Endothelial cell of umbilical vein (primary cell): Measurements from ENCODE around the gene RPS8. TPM values are rescaled to one million over a fixed set of nuclear protein-coding genes. Genes with fewer than 3 reads are reported as not detected.
A peak's percentile ranks its signal among the peaks of the same experiment; 100 is the strongest.

ENCODE experiments used
- BruUV-seq: library from RNA; stranded (reverse); fragments of 400-500 nt; replicated peaks from 2 replicates; lab custom pipeline; 2021; lab: Mats Ljungman, UMichigan
- CTCF ChIA-PET: fragments of 300-600, 350-600 bp; sonication (Branson Sonifier 250); formaldehyde crosslinking; loops from one replicate; lab custom pipeline; 2021; ENCODE audit warnings: antibody characterized with exemption, inconsistent platforms; lab: Charles Lee
- POLR2A ChIA-PET: fragments of 300-600, 350-600 bp; sonication (Branson Sonifier 250); formaldehyde crosslinking; loops from one replicate; lab custom pipeline; 2021; ENCODE audit warnings: antibody characterized with exemption, inconsistent platforms; lab: Charles Lee
- DNase-seq: peaks from one replicate; pipeline ENCODE4 v3.0.0-alpha.2; 2011; ENCODE audit warnings: low read depth, low spot score
- FAIRE-seq: peaks from 2 replicates; lab custom pipeline; 2011; peaks lifted over from hg19 to GRCh38; lab: Jason Lieb, UNC
- H2AFZ ChIP-seq: 2 replicates; pipeline ENCODE4 v1.6.0; 2012; ENCODE audit warnings: low read depth, low read length, control low read depth, inconsistent platforms
- H3K27ac ChIP-seq: 2 replicates; pipeline ENCODE4 v1.5.1; 2011; ENCODE audit warnings: low read depth, mild to moderate bottlenecking, control low read depth, low read length, moderate library complexity; ENCODE audit not compliant: insufficient read depth
- H3K27me3 ChIP-seq, 2 experiments: 2 replicates each; pipeline versions ENCODE4 v1.6.0 to v1.6.1; 2011; ENCODE audit warnings: low read length in 2 of 2, mixed read lengths in 1 of 2; ENCODE audit not compliant: control insufficient read depth in 2 of 2, insufficient read depth in 2 of 2
- H3K36me3 ChIP-seq, 2 experiments: 2 replicates in 1 of 2; 3 replicates in 1 of 2; pipeline ENCODE4 v1.5.1; 2011; ENCODE audit warnings: low read length in 2 of 2, mild to moderate bottlenecking in 1 of 2, moderate library complexity in 1 of 2; ENCODE audit not compliant: control insufficient read depth in 2 of 2, insufficient read depth in 2 of 2; ENCODE audit errors: extremely low read depth in 1 of 2
- H3K4me1 ChIP-seq: 3 replicates; pipeline ENCODE4 v1.5.1; 2011; ENCODE audit warnings: mild to moderate bottlenecking, low read length; ENCODE audit not compliant: control insufficient read depth, insufficient read depth; ENCODE audit errors: extremely low read depth
- H3K4me2 ChIP-seq: 2 replicates; pipeline ENCODE4 v1.6.1; 2011; ENCODE audit warnings: low read length, control low read depth, mixed read lengths; ENCODE audit not compliant: insufficient read depth
- H3K4me3 ChIP-seq, 3 experiments: fragments of 200-600 bp in 1 of 3; sonication (generic), shearing (Covaris generic) in 1 of 3; replicated peaks in 1 of 3; 2 replicates each; pipeline ENCODE4 v1.5.1; 2011 to 2016; ENCODE audit warnings: control low read depth in 3 of 3, low read length in 3 of 3, mild to moderate bottlenecking in 2 of 3, inconsistent platforms in 1 of 3, low read depth in 1 of 3, moderate library complexity in 1 of 3; ENCODE audit not compliant: insufficient read depth in 1 of 3
- H3K79me2 ChIP-seq: 2 replicates; pipeline ENCODE4 v1.6.0; 2012; ENCODE audit warnings: low read length, inconsistent platforms; ENCODE audit not compliant: control insufficient read depth, insufficient read depth
- H3K9ac ChIP-seq: replicated peaks from 2 replicates; pipeline ENCODE3; 2011; ENCODE audit warnings: low read length, control low read depth; ENCODE audit not compliant: insufficient read depth; ENCODE audit errors: extremely low read depth
- H3K9me1 ChIP-seq: replicated peaks from 3 replicates; pipeline ENCODE4 v1.6.0; 2011; ENCODE audit warnings: mild to moderate bottlenecking, low read length; ENCODE audit not compliant: control insufficient read depth, insufficient read depth; ENCODE audit errors: extremely low read depth
- H3K9me3 ChIP-seq: replicated peaks from 2 replicates; pipeline ENCODE4 v1.5.1; 2012; ENCODE audit warnings: low read length, inconsistent platforms; ENCODE audit not compliant: control insufficient read depth, insufficient read depth
- H4K20me1 ChIP-seq: replicated peaks from 2 replicates; pipeline ENCODE3; 2011; ENCODE audit warnings: mild to moderate bottlenecking, low read length; ENCODE audit not compliant: control insufficient read depth, insufficient read depth; ENCODE audit errors: extremely low read depth
- EZH2 ChIP-seq: IDR thresholded peaks from 2 replicates; pipeline ENCODE4 v1.6.1; 2012; ENCODE audit warnings: borderline replicate concordance, low read depth, mild to moderate bottlenecking, moderate library complexity, low read length, inconsistent platforms; ENCODE audit not compliant: severe bottlenecking
- FOS ChIP-seq: IDR thresholded peaks from 2 replicates; pipeline ENCODE4 v1.6.1; 2011; ENCODE audit warnings: mild to moderate bottlenecking, low read length, moderate library complexity, borderline replicate concordance; ENCODE audit not compliant: insufficient read depth
- GATA2 ChIP-seq: IDR thresholded peaks from 2 replicates; pipeline ENCODE4 v1.7.0; 2011; ENCODE audit warnings: low read depth, mild to moderate bottlenecking, moderate library complexity, mixed read lengths, low read length; ENCODE audit not compliant: insufficient read length, insufficient read depth
- JUN ChIP-seq: IDR thresholded peaks from 2 replicates; pipeline ENCODE4 v1.6.1; 2011; ENCODE audit warnings: borderline replicate concordance, low read depth; ENCODE audit not compliant: insufficient read length, insufficient read depth
- MYC ChIP-seq: IDR thresholded peaks from one replicate; pipeline ENCODE4 v1.6.1; 2011; ENCODE audit warnings: mild to moderate bottlenecking, low read depth, low read length
- POLR2A ChIP-seq: IDR thresholded peaks from 2 replicates; pipeline ENCODE4 v1.6.1; 2012; ENCODE audit warnings: low read depth, mild to moderate bottlenecking, control low read depth, low read length
- POLR2AphosphoS5 ChIP-seq: IDR thresholded peaks from 2 replicates; pipeline ENCODE4 v1.6.1; 2012; ENCODE audit warnings: low read depth, mild to moderate bottlenecking, control low read depth, low read length, moderate library complexity; ENCODE audit not compliant: insufficient read depth
- dilution Hi-C: fragments of 300-500 bp; cut with MboI; formaldehyde crosslinking; loops from one replicate; pipeline ENCODE4 v1.15.0; 2019; ENCODE audit warnings: low sequenced_read_pairs; ENCODE audit not compliant: extremely low pct_ligation_motif_present
- intact Hi-C: fragments of 100-400 bp; cut with micrococcal nuclease; formaldehyde crosslinking; loops from one replicate; pipeline ENCODE4 v1.10.0; 2022
- polyA plus RNA-seq, 4 experiments: library from polyadenylated mRNA; depleted of rRNA in 3 of 4; stranded (reverse) in 3 of 4; unstranded in 1 of 4; fragments of >200 nt; gene quantifications; 2 replicates each; pipeline versions ENCODE4 v1.2.1 to v1.2.3, GENCODE V29; 2011 to 2012; ENCODE audit warnings: missing spikeins in 1 of 4
- total RNA-seq: library from RNA; stranded (reverse); gene quantifications from 2 replicates; pipeline ENCODE4 v1.2.3, GENCODE V29; 2021
- TF ChIP-seq, protein P1 (sequence below): IDR thresholded peaks from 2 replicates; pipeline ENCODE4 v1.6.1; 2011; ENCODE audit not compliant: insufficient read depth, insufficient read length
- TF ChIP-seq, protein P2 (sequence below), 2 donors: IDR thresholded peaks; 1 replicate in 1 of 2; 2 replicates in 1 of 2; pipeline ENCODE4 v1.5.1; 2011; ENCODE audit warnings: low read length in 2 of 2, mild to moderate bottlenecking in 2 of 2, moderate library complexity in 2 of 2, control low read depth in 1 of 2, inconsistent platforms in 1 of 2, low read depth in 1 of 2; ENCODE audit not compliant: insufficient read depth in 1 of 2; ENCODE audit errors: extremely low read depth in 1 of 2

RPS8 gene
- total and polyA plus RNA-seq, 2 donors (not counting 3 experiments of a cell fraction or from before 2014, with no cell fraction given), result 1,842 to 2,306 TPM

DNA sequence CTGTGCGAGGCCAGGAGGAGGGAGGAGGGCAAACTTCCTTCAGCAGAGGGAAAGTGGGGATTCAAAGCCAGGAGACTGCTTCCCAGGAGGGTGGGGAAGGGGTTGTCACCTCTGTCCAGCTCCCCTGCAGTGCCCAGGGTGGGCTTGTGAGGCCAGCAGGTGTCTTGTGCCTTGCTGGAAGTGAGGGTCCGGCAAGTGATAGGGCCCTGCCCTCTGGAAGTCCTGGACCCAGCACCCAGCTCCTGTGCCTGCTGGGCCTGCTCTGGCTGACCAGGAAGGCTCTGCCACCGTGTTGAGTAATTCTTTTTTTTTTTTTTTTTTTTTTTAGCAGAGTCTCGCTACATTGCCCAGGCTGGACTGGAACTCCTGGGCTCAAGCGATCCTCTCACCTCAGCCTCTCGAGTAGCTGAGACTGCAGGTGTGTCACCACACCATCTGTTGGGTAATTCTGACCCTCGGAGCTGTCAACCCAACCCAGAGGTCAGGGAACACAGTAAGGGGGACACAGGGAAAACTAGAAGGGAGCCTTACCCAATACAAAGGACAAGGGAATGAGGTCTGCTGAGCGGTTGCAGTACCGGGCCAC is 11.6 kb downstream of the RPS8 start:
- DNase-seq, result no peak
- H3K9ac ChIP-seq, result no peak overlapping the region
- POLR2A ChIA-PET, result interaction anchor here (1.9 kb wide), 1 partner anchor 32 kb away, joined by 8 read pairs; no protein-coding TSS in a partner anchor
- no peaks in the 10 kb centered on the region for H3K9me1 ChIP-seq
- H2AFZ ChIP-seq, result peak overlapping the region; percentile 70
- H3K9me3 ChIP-seq, result no peaks in the 10 kb centered on the region
- CTCF ChIA-PET, result interaction anchor here (0.7 to 1.9 kb wide), 7 partner anchors 11 to 224 kb away, joined by 3 to 8 read pairs (median 5); partner anchors contain the start of genes BTBD19, DYNLT4, RNU5D-1 and RPS8
- TF ChIP-seq JUN, result no peak
- TF ChIP-seq, protein P1, sequence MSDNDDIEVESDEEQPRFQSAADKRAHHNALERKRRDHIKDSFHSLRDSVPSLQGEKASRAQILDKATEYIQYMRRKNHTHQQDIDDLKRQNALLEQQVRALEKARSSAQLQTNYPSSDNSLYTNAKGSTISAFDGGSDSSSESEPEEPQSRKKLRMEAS, result no peak
- no peak for TF ChIP-seq POLR2AphosphoS5
- no peak for TF ChIP-seq MYC
- no peak for TF ChIP-seq POLR2A
- TF ChIP-seq FOS, result no peak
- TF ChIP-seq EZH2, result no peak
- TF ChIP-seq, protein P2, sequence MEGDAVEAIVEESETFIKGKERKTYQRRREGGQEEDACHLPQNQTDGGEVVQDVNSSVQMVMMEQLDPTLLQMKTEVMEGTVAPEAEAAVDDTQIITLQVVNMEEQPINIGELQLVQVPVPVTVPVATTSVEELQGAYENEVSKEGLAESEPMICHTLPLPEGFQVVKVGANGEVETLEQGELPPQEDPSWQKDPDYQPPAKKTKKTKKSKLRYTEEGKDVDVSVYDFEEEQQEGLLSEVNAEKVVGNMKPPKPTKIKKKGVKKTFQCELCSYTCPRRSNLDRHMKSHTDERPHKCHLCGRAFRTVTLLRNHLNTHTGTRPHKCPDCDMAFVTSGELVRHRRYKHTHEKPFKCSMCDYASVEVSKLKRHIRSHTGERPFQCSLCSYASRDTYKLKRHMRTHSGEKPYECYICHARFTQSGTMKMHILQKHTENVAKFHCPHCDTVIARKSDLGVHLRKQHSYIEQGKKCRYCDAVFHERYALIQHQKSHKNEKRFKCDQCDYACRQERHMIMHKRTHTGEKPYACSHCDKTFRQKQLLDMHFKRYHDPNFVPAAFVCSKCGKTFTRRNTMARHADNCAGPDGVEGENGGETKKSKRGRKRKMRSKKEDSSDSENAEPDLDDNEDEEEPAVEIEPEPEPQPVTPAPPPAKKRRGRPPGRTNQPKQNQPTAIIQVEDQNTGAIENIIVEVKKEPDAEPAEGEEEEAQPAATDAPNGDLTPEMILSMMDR (IDR thresholded peaks at IDR 0.05; ENCODE audit: extremely low read depth in 1 of 2, insufficient read depth in 1 of 2, low read depth in 1 of 2, low read length in 2 of 2), result no peak
- no peak for TF ChIP-seq GATA2
- H4K20me1 ChIP-seq, result no peaks in the 10 kb centered on the region
- peaks cover 10% of the 10 kb centered on the region for H3K4me1 ChIP-seq
- no peaks in the 10 kb centered on the region for H3K79me2 ChIP-seq
- H3K27ac ChIP-seq, result no peak overlapping the region
- H3K4me3 ChIP-seq, result no peak overlapping the region
- no peaks in the 10 kb centered on the region for H3K27me3 ChIP-seq
- peak overlapping the region; percentile 43 for H3K4me2 ChIP-seq
- intact Hi-C loops (loop anchor here (1.0 kb wide), 2 partner anchors 32 to 225 kb away; partner anchors contain the start of gene UROD), dilution Hi-C loops (no loop called here)
- no TSS peak for BruUV-seq
- H3K36me3 ChIP-seq, result no peaks in the 10 kb centered on the region
- FAIRE-seq, result no peak
